Fibroblast of skin of back (primary cell): ENCODE measurements around the gene GPR37L1.
"Not testable (repeated sequence)": the region's sequence is repeated elsewhere in the genome, so short reads cannot be mapped to it uniquely, and the experiment has no call there.

Experiments used
- DNase-seq: peaks from one replicate; pipeline ENCODE4 v3.0.0-alpha.2; 2013

GPR37L1 gene

GRCh38 chr1:202168861-202169260 is 46.1 kb downstream of the GPR37L1 start:
- no peak for DNase-seq

GRCh38 chr1:202170726-202171125 is 48.0 kb downstream of the GPR37L1 start:
- no peak for DNase-seq

GRCh38 chr1:202171292-202172014 is 48.7 kb downstream of the GPR37L1 start:
- DNase-seq, result no peak

- no peak for DNase-seq
These were observed 49.3 kb downstream of the GPR37L1 start for GRCh38 chr1:202172015-202172355.

- no peak for DNase-seq
These were observed 51.3 kb downstream of the GPR37L1 start for GRCh38 chr1:202173993-202174392.

- DNase-seq, result no peak
These were observed 54.5 kb downstream of the GPR37L1 start for GRCh38 chr1:202176949-202177927.

GRCh38 chr1:202179828-202180750 is 57.4 kb downstream of the GPR37L1 start:
- no peak for DNase-seq

GRCh38 chr1:202180751-202181139 is 58.0 kb downstream of the GPR37L1 start:
- DNase-seq, result not testable (repeated sequence)

GRCh38 chr1:202181586-202181985 is 58.9 kb downstream of the GPR37L1 start:
- DNase-seq, result no peak

- no peak for DNase-seq
These were observed 59.5 kb downstream of the GPR37L1 start for GRCh38 chr1:202182040-202182877.
